Colonic mucosa (tissue), 4 donors: ENCODE measurements around the gene HCK. TPM values are rescaled to one million over a fixed set of nuclear protein-coding genes. Genes with fewer than 3 reads are reported as not detected.

Source experiments
- DNase-seq: peaks from one replicate; pipeline ENCODE4 v3.0.0-alpha.2; 2020
- H3K27ac ChIP-seq: fragments of 200-600 bp; one replicate; pipeline ENCODE4 v1.8.0; 2021
- H3K27me3 ChIP-seq: fragments of 200-600 bp; one replicate; pipeline ENCODE4 v1.8.0; 2021
- H3K36me3 ChIP-seq: fragments of 200-600 bp; one replicate; pipeline ENCODE4 v1.8.0; 2021
- H3K4me1 ChIP-seq: fragments of 200-600 bp; one replicate; pipeline ENCODE4 v1.8.0; 2021; ENCODE audit warnings: mild to moderate bottlenecking
- H3K4me3 ChIP-seq: fragments of 200-600 bp; one replicate; pipeline ENCODE4 v1.8.0; 2021
- H3K9ac ChIP-seq, 2 donors: one replicate each; pipeline ENCODE4 v1.7.0; 2013; ENCODE audit warnings: control low read depth in 2 of 2, low read depth in 2 of 2, low read length in 2 of 2
- H3K9me3 ChIP-seq: fragments of 200-600 bp; one replicate; pipeline ENCODE4 v1.8.0; 2021
- intact Hi-C: fragments of 100-400 bp; cut with DNase I; formaldehyde crosslinking; loops from one replicate; pipeline ENCODE4 v1.14.1; 2022
- total RNA-seq, 2 donors: library from RNA; stranded (reverse); fragmentation: NEBNext Ultra II Directional in 1 of 2; extraction: Animal tissue kit (Norgen Biotek cat#: 25700) in 1 of 2; gene quantifications; one replicate each; pipeline ENCODE4 v1.2.1, GENCODE V29; 2021
- TF ChIP-seq, protein P1 (sequence below): fragments of 200-600 bp; IDR thresholded peaks from one replicate; pipeline ENCODE4 v1.8.0; 2022; ENCODE audit warnings: antibody characterized with exemption, mild to moderate bottlenecking
- donor health status: healthy.
- donor health status: DM: no; HTN: no; CAD: no.
- donor health status: DM: no; HTN: no; CAD: no.

The HCK gene
- total RNA-seq, 2 donors from 2014 or later, result 3.7 to 6.6 TPM

GRCh38 chr20:32070690-32071213 lies 18.7 kb downstream of the HCK start:
- Histone ChIP-seq H3K9ac (no peak overlapping the region), H3K4me1 (no peaks in the 10 kb centered on the region), H3K27me3 (no peaks in the 10 kb centered on the region), H3K27ac (no peak overlapping the region), H3K9me3 (no peaks in the 10 kb centered on the region), H3K4me3 (no peak overlapping the region), H3K36me3 (no peaks in the 10 kb centered on the region)
- no peak for DNase-seq
- intact Hi-C loops, result no loop called here
- TF ChIP-seq, protein P1, sequence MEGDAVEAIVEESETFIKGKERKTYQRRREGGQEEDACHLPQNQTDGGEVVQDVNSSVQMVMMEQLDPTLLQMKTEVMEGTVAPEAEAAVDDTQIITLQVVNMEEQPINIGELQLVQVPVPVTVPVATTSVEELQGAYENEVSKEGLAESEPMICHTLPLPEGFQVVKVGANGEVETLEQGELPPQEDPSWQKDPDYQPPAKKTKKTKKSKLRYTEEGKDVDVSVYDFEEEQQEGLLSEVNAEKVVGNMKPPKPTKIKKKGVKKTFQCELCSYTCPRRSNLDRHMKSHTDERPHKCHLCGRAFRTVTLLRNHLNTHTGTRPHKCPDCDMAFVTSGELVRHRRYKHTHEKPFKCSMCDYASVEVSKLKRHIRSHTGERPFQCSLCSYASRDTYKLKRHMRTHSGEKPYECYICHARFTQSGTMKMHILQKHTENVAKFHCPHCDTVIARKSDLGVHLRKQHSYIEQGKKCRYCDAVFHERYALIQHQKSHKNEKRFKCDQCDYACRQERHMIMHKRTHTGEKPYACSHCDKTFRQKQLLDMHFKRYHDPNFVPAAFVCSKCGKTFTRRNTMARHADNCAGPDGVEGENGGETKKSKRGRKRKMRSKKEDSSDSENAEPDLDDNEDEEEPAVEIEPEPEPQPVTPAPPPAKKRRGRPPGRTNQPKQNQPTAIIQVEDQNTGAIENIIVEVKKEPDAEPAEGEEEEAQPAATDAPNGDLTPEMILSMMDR, result no peak

DNA sequence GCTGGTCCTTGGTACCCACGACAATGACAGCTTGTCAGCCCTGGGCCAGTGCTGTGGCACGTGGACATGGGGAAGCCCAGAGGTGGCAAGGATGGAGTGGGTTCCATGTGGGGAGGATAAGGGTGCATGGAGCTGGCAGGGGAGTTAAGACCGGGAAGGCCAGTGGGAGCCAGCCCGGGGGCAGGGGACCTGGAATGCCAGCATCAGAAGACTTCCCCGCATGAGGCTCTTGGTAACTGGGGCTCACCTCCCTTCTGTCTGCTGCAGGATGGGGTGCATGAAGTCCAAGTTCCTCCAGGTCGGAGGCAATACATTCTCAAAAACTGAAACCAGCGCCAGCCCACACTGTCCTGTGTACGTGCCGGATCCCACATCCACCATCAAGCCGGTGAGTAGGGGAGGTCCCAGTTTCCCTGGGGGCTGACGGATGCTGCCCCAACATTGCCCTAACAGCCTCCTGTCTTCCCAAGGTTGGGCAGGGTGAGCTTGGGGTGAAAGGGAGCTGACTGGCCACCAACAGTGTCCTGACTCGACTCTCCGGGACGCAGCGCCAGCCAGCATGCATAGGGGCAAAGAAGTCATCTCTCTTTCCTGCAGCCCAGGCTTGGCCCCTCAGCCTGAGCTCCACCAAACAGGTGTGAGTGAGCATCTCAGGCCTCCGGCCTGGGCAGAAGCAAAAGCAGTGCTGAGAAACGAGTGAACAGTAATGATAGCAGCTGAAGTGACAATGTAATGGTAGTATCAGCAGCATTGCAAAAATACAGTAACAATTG lies 19.5 kb downstream of the HCK start:
- H3K36me3 ChIP-seq, result no peaks in the 10 kb centered on the region
- no peak overlapping the region for H3K27ac ChIP-seq
- TF ChIP-seq, protein P1, result no peak
- H3K9me3 ChIP-seq, result no peaks in the 10 kb centered on the region
- no peak overlapping the region for H3K4me3 ChIP-seq
- intact Hi-C loops, result no loop called here
- H3K9ac ChIP-seq, result no peak overlapping the region
- no peak for DNase-seq
- no peaks in the 10 kb centered on the region for H3K4me1 ChIP-seq
- H3K27me3 ChIP-seq, result no peaks in the 10 kb centered on the region

GRCh38 chr20:32072168-32072750 lies 20.2 kb downstream of the HCK start:
- Histone ChIP-seq H3K9me3 (no peaks in the 10 kb centered on the region), H3K36me3 (no peaks in the 10 kb centered on the region), H3K4me1 (no peaks in the 10 kb centered on the region), H3K9ac (no peak overlapping the region), H3K4me3 (no peak overlapping the region), H3K27ac (no peak overlapping the region), H3K27me3 (no peaks in the 10 kb centered on the region)
- no peak for DNase-seq
- intact Hi-C loops, result no loop called here
- TF ChIP-seq, protein P1, result no peak

- TF ChIP-seq, protein P1, result no peak
- Histone ChIP-seq H3K4me3 (no peak overlapping the region), H3K9ac (no peak overlapping the region), H3K27ac (no peak overlapping the region), H3K4me1 (no peaks in the 10 kb centered on the region), H3K9me3 (no peaks in the 10 kb centered on the region), H3K36me3 (no peaks in the 10 kb centered on the region), H3K27me3 (no peaks in the 10 kb centered on the region)
- DNase-seq, result no peak
- intact Hi-C loops, result no loop called here
Observed at GRCh38 chr20:32075534-32075933, 23.5 kb downstream of the HCK start.

- no peaks in the 10 kb centered on the region for H3K4me1 ChIP-seq
- no peak overlapping the region for H3K4me3 ChIP-seq
- H3K36me3 ChIP-seq, result no peaks in the 10 kb centered on the region
- no peaks in the 10 kb centered on the region for H3K9me3 ChIP-seq
- H3K9ac ChIP-seq, result no peak overlapping the region
- DNase-seq, result no peak
- no peaks in the 10 kb centered on the region for H3K27me3 ChIP-seq
- TF ChIP-seq, protein P1, result no peak
- intact Hi-C loops, result no loop called here
- no peak overlapping the region for H3K27ac ChIP-seq
Observed at GRCh38 chr20:32077190-32077589, 25.1 kb downstream of the HCK start.
